Measurements from ENCODE around the gene DNAJB13. TPM values are rescaled to one million over a fixed set of nuclear protein-coding genes. Genes with fewer than 3 reads are reported as not detected.
"Not testable (repeated sequence)": the region's sequence is repeated elsewhere in the genome, so short reads cannot be mapped to it uniquely, and the experiment has no call there.

The DNAJB13 gene
- total RNA-seq, 1 donor from 2014 or later, result under 0.01 TPM

- Histone ChIP-seq H3K27me3 (ENCODE audit: control insufficient read depth, insufficient read depth, low read length) (no peaks in the 10 kb centered on the region), H3K4me3 (ENCODE audit: low read depth, low read length) (no peak overlapping the region), H3K36me3 (ENCODE audit: control insufficient read depth, insufficient read depth, low read length) (peaks cover 7% of the 10 kb centered on the region)
- no peak for FAIRE-seq
- no peak for TF ChIP-seq CTCF (IDR thresholded peaks at IDR 0.05; ENCODE audit: insufficient read depth, low read length, severe bottlenecking)
- DNase-seq (ENCODE audit: low read depth), result no peak
Measured at GRCh38 chr11:73932781-73933180, 18.0 kb upstream of the DNAJB13 start.

GRCh38 chr11:73936047-73936446 is 14.8 kb upstream of the DNAJB13 start:
- not testable (repeated sequence) for H3K36me3 ChIP-seq (ENCODE audit: control insufficient read depth, insufficient read depth, low read length); DNase-seq (ENCODE audit: low read depth); H3K27me3 ChIP-seq (ENCODE audit: control insufficient read depth, insufficient read depth, low read length); H3K4me3 ChIP-seq (ENCODE audit: low read depth, low read length); FAIRE-seq

GRCh38 chr11:73939096-73939495 is 11.7 kb upstream of the DNAJB13 start:
- Histone ChIP-seq H3K4me3 (ENCODE audit: low read depth, low read length) (no peak overlapping the region), H3K36me3 (ENCODE audit: control insufficient read depth, insufficient read depth, low read length) (no peaks in the 10 kb centered on the region), H3K27me3 (ENCODE audit: control insufficient read depth, insufficient read depth, low read length) (no peaks in the 10 kb centered on the region)
- TF ChIP-seq CTCF (IDR thresholded peaks at IDR 0.05; ENCODE audit: insufficient read depth, low read length, severe bottlenecking), result no peak
- FAIRE-seq, result no peak
- peak; percentile 32 for DNase-seq (ENCODE audit: low read depth)

- H3K4me3 ChIP-seq (ENCODE audit: low read depth, low read length), result no peak overlapping the region
- TF ChIP-seq CTCF (IDR thresholded peaks at IDR 0.05; ENCODE audit: insufficient read depth, low read length, severe bottlenecking), result no peak
- H3K27me3 ChIP-seq (ENCODE audit: control insufficient read depth, insufficient read depth, low read length), result no peaks in the 10 kb centered on the region
- FAIRE-seq (no peak), DNase-seq (ENCODE audit: low read depth) (no peak)
- H3K36me3 ChIP-seq (ENCODE audit: control insufficient read depth, insufficient read depth, low read length), result no peaks in the 10 kb centered on the region
Measured at GRCh38 chr11:73940801-73941570, 9.8 kb upstream of the DNAJB13 start.

GRCh38 chr11:73942010-73942409 is 8.8 kb upstream of the DNAJB13 start:
- TF ChIP-seq CTCF (IDR thresholded peaks at IDR 0.05; ENCODE audit: insufficient read depth, low read length, severe bottlenecking), result no peak
- Histone ChIP-seq H3K4me3 (ENCODE audit: low read depth, low read length) (no peak overlapping the region), H3K27me3 (ENCODE audit: control insufficient read depth, insufficient read depth, low read length) (no peaks in the 10 kb centered on the region), H3K36me3 (ENCODE audit: control insufficient read depth, insufficient read depth, low read length) (no peaks in the 10 kb centered on the region)
- no peak for DNase-seq (ENCODE audit: low read depth)
- no peak for FAIRE-seq

- Histone ChIP-seq H3K36me3 (ENCODE audit: control insufficient read depth, insufficient read depth, low read length) (no peaks in the 10 kb centered on the region), H3K4me3 (ENCODE audit: low read depth, low read length) (no peak overlapping the region), H3K27me3 (ENCODE audit: control insufficient read depth, insufficient read depth, low read length) (no peaks in the 10 kb centered on the region)
- no peak for TF ChIP-seq CTCF (IDR thresholded peaks at IDR 0.05; ENCODE audit: insufficient read depth, low read length, severe bottlenecking)
- FAIRE-seq, result no peak
- DNase-seq (ENCODE audit: low read depth), result no peak
Measured at GRCh38 chr11:73944085-73944484, 6.7 kb upstream of the DNAJB13 start.

Measured in bronchial epithelial cell (primary cell).